Sigmoid colon (tissue), 4 donors: ENCODE measurements around the gene CTNNA2.

Source experiments
- CTCF ChIP-seq, 4 experiments: fragments of 450-650 bp in 3 of 4; fragments of 200-600 bp in 1 of 4; IDR thresholded peaks; one replicate each; pipeline ENCODE4 v1.5.1; 2016 to 2019; ENCODE audit warnings: antibody characterized with exemption in 4 of 4, mild to moderate bottlenecking in 3 of 4, moderate library complexity in 2 of 4
- EP300 ChIP-seq, 4 donors: sonication (generic); formaldehyde crosslinking; IDR thresholded peaks; one replicate each; pipeline ENCODE4 v1.6.1; 2017; ENCODE audit warnings: antibody characterized with exemption in 4 of 4
- POLR2A ChIP-seq, 2 donors: fragments of 450-650 bp; IDR thresholded peaks; one replicate each; pipeline ENCODE4 v1.6.1; 2016; ENCODE audit warnings: antibody characterized with exemption in 2 of 2, mild to moderate bottlenecking in 2 of 2, moderate library complexity in 2 of 2

DNA sequence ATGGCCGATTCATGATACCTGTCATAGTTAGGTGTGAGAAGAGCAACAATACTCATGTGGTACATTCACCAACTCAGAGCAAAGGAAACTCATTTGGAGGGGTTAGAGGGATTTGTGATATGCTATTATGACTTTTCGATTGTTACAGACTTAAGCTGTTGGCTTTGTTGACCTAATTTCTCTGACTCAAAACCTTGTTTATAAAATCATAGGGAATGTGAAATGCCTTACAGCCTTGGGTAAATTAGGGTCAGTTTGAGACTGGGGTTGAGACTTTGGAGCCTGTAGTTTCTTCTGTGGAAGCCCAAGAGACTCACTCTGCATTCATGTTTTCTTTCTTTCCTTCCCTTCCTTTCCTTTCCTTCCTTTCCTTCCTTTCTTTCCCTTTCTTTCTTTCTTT lies 529.8 kb downstream of the CTNNA2 start:
- no peak for TF ChIP-seq POLR2A (IDR thresholded peaks at IDR 0.05)
- no peak for TF ChIP-seq CTCF (IDR thresholded peaks at IDR 0.05)
- TF ChIP-seq EP300 (IDR thresholded peaks at IDR 0.05) = no peak
